Astrocyte (in vitro differentiated cells and primary cell): ENCODE measurements around the gene SGPP1. TPM values are rescaled to one million over a fixed set of nuclear protein-coding genes. Genes with fewer than 3 reads are reported as not detected.

Experiments
- DNase-seq: peaks from one replicate; pipeline ENCODE4 v3.0.0-alpha.2; 2010; ENCODE audit warnings: low read depth
- FAIRE-seq: peaks from 2 replicates; lab custom pipeline; 2011; peaks lifted over from hg19 to GRCh38; lab: Jason Lieb, UNC
- H2AFZ ChIP-seq: 2 replicates; pipeline ENCODE4 v1.6.0; 2012; ENCODE audit warnings: low read depth, low read length, inconsistent platforms
- H3K27ac ChIP-seq: 2 replicates; pipeline ENCODE4 v1.5.1; 2011; ENCODE audit warnings: low read depth, low read length, inconsistent platforms
- H3K27me3 ChIP-seq: 2 replicates; pipeline ENCODE4 v1.6.0; 2011; ENCODE audit warnings: low read length, inconsistent platforms; ENCODE audit not compliant: insufficient read depth
- H3K36me3 ChIP-seq: 2 replicates; pipeline ENCODE4 v1.5.1; 2011; ENCODE audit warnings: low read length, inconsistent platforms; ENCODE audit not compliant: insufficient read depth
- H3K4me1 ChIP-seq: 2 replicates; pipeline ENCODE4 v1.5.1; 2011; ENCODE audit warnings: low read length, inconsistent platforms; ENCODE audit not compliant: insufficient read depth
- H3K4me2 ChIP-seq: 2 replicates; pipeline ENCODE4 v1.6.0; 2012; ENCODE audit warnings: low read length, inconsistent platforms
- H3K4me3 ChIP-seq: 2 replicates; pipeline ENCODE4 v1.5.1; 2011; ENCODE audit warnings: low read depth, mild to moderate bottlenecking, low read length, inconsistent platforms; ENCODE audit not compliant: insufficient read depth
- H3K79me2 ChIP-seq: 2 replicates; pipeline ENCODE4 v1.6.0; 2012; ENCODE audit warnings: mild to moderate bottlenecking, low read length, inconsistent platforms; ENCODE audit not compliant: insufficient read depth
- H3K9ac ChIP-seq: 2 replicates; pipeline ENCODE4 v1.6.0; 2012; ENCODE audit warnings: mild to moderate bottlenecking, low read length, inconsistent platforms
- H3K9me3 ChIP-seq: 2 replicates; pipeline ENCODE4 v1.5.1; 2012; ENCODE audit warnings: low read depth, mild to moderate bottlenecking, low read length, inconsistent platforms; ENCODE audit not compliant: insufficient read depth
- H4K20me1 ChIP-seq: 2 replicates; pipeline ENCODE4 v1.6.0; 2012; ENCODE audit warnings: low read length, inconsistent platforms; ENCODE audit not compliant: insufficient read depth
- H3K27ac Mint-ChIP-seq: one replicate; pipeline ENCODE4 v1.8.0; 2021; ENCODE audit warnings: mild to moderate bottlenecking, mixed read lengths; ENCODE audit not compliant: unreplicated experiment
- H3K27me3 Mint-ChIP-seq: one replicate; pipeline ENCODE4 v1.8.0; 2021; ENCODE audit warnings: low read depth, mixed read lengths; ENCODE audit not compliant: unreplicated experiment
- H3K36me3 Mint-ChIP-seq: one replicate; pipeline ENCODE4 v1.8.0; 2021; ENCODE audit warnings: low read depth, mixed read lengths; ENCODE audit not compliant: unreplicated experiment
- H3K4me1 Mint-ChIP-seq: one replicate; pipeline ENCODE4 v1.8.0; 2021; ENCODE audit warnings: low read depth, mixed read lengths; ENCODE audit not compliant: unreplicated experiment
- H3K4me3 Mint-ChIP-seq: one replicate; pipeline ENCODE4 v1.8.0; 2021; ENCODE audit warnings: mild to moderate bottlenecking, moderate library complexity, mixed read lengths; ENCODE audit not compliant: unreplicated experiment
- H3K9me3 Mint-ChIP-seq: one replicate; pipeline ENCODE4 v1.8.0; 2021; ENCODE audit warnings: mild to moderate bottlenecking, mixed read lengths; ENCODE audit not compliant: unreplicated experiment
- EZH2 ChIP-seq: IDR thresholded peaks from 2 replicates; pipeline ENCODE4 v1.6.1; 2012; ENCODE audit warnings: mild to moderate bottlenecking, low read length, inconsistent platforms; ENCODE audit not compliant: insufficient read depth
- total RNA-seq: library from RNA; stranded (reverse); gene quantifications from 2 replicates; pipeline ENCODE4 v1.2.1, GENCODE V29; 2021
- TF ChIP-seq, protein P1 (sequence below): IDR thresholded peaks from 2 replicates; pipeline ENCODE4 v1.5.1; 2011; ENCODE audit warnings: low read depth, mild to moderate bottlenecking, inconsistent platforms, low read length, moderate library complexity; ENCODE audit not compliant: insufficient read depth

SGPP1 gene
- total RNA-seq, 1 donor from 2014 or later: 13.9 TPM

DNA sequence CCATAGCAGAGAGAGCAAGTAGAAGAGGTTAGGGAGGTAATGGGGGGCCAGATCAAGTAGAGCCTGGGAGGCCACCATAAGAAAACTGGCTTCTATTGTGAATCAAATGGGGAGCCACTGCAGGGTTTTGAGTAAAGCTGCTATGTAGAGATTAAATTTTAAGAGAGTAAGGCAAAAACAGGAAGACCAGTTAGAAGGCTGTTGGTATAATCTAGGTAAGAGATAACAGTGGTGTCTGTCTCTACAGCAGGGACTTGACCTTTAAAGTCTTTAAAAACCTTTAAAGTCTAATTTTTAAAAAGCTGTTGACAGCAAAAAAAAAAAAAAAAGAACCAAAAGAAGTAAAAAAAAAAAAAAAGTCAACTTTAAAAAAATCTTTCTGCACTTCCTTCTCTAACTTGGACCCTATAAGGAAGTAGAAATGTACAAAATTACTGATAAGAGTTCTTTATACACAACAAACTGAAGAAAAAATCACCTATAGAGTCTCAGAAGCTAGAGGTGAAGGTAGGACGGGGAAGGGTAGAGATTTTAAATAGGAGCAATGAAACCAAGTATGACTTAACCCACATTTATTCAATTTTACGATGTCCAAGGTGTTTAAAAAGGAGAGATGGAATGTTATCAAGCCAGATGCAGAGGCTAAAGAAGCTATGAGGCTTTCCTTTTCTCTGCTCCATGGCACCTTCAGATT is 26.1 kb downstream of the SGPP1 start:
- TF ChIP-seq, protein P1, sequence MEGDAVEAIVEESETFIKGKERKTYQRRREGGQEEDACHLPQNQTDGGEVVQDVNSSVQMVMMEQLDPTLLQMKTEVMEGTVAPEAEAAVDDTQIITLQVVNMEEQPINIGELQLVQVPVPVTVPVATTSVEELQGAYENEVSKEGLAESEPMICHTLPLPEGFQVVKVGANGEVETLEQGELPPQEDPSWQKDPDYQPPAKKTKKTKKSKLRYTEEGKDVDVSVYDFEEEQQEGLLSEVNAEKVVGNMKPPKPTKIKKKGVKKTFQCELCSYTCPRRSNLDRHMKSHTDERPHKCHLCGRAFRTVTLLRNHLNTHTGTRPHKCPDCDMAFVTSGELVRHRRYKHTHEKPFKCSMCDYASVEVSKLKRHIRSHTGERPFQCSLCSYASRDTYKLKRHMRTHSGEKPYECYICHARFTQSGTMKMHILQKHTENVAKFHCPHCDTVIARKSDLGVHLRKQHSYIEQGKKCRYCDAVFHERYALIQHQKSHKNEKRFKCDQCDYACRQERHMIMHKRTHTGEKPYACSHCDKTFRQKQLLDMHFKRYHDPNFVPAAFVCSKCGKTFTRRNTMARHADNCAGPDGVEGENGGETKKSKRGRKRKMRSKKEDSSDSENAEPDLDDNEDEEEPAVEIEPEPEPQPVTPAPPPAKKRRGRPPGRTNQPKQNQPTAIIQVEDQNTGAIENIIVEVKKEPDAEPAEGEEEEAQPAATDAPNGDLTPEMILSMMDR: no peak
- no peak for TF ChIP-seq EZH2
- FAIRE-seq: no peak
- H3K27ac Mint-ChIP-seq: no peak overlapping the region

DNA sequence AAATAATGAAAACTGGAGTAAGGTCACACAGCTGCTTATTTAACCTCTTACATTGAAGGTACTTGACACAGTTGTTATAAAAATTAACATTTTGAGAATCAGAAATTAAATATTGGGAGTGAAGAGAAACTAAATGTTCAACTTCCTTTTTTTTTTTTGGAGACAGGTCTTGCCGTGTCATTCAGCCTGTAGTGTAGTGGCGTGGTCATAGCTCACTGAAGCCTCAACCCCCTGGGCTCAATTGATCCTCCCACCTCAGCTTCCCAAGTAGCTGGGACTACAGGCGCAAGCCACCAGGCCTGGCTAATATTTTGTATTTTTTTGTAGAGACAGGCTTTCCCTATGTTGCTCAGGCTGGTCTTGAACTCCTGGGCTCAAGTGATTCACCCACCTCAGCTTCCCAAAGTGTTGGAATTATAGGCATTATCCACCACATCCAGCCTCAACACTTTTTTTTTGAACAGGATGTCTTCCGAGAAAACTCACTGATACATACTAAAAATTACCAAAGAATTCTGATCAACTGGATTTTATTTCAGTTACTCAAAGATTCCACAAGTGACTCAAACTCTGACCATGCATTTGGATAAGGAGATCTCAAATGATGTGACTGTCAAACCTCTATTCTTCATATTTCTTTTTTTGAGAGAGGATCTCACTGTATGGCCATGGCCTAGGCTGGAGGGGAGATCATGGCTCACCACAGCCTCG is 35.4 kb downstream of the SGPP1 start:
- Mint-ChIP-seq H3K27me3 (no peaks in the 10 kb centered on the region), H3K36me3 (peaks cover 3% of the 10 kb centered on the region), H3K27ac (no peak overlapping the region), H3K4me3 (no peak overlapping the region), H3K4me1 (no peaks in the 10 kb centered on the region), H3K9me3 (no peaks in the 10 kb centered on the region)
- no peaks in the 10 kb centered on the region for H4K20me1 ChIP-seq
- H3K4me2 ChIP-seq: no peak overlapping the region
- no peaks in the 10 kb centered on the region for H3K27me3 ChIP-seq
- no peak overlapping the region for H2AFZ ChIP-seq
- H3K4me3 ChIP-seq: no peak overlapping the region
- FAIRE-seq (no peak), DNase-seq (peak; percentile 2)
- H3K27ac ChIP-seq: no peak overlapping the region
- no peaks in the 10 kb centered on the region for H3K79me2 ChIP-seq
- H3K9me3 ChIP-seq: no peaks in the 10 kb centered on the region
- no peaks in the 10 kb centered on the region for H3K36me3 ChIP-seq
- TF ChIP-seq EZH2: no peak
- TF ChIP-seq, protein P1: no peak
- no peaks in the 10 kb centered on the region for H3K4me1 ChIP-seq
- no peak overlapping the region for H3K9ac ChIP-seq

More for the DNA sequence above, 26.1 kb downstream of the SGPP1 start:
- H3K27me3 Mint-ChIP-seq: no peaks in the 10 kb centered on the region
- Histone ChIP-seq H3K9me3 (no peaks in the 10 kb centered on the region), H3K4me2 (no peak overlapping the region), H3K4me3 (no peak overlapping the region), H3K27me3 (no peaks in the 10 kb centered on the region), H3K9ac (no peak overlapping the region), H3K36me3 (no peaks in the 10 kb centered on the region), H2AFZ (no peak overlapping the region), H3K4me1 (no peaks in the 10 kb centered on the region), H3K27ac (no peak overlapping the region), H4K20me1 (peaks cover 19% of the 10 kb centered on the region), H3K79me2 (peaks cover 10% of the 10 kb centered on the region)
- DNase-seq: no peak
- H3K36me3 Mint-ChIP-seq: peaks cover 3% of the 10 kb centered on the region
- no peaks in the 10 kb centered on the region for H3K9me3 Mint-ChIP-seq
- H3K4me3 Mint-ChIP-seq: no peak overlapping the region
- H3K4me1 Mint-ChIP-seq: no peaks in the 10 kb centered on the region

DNA sequence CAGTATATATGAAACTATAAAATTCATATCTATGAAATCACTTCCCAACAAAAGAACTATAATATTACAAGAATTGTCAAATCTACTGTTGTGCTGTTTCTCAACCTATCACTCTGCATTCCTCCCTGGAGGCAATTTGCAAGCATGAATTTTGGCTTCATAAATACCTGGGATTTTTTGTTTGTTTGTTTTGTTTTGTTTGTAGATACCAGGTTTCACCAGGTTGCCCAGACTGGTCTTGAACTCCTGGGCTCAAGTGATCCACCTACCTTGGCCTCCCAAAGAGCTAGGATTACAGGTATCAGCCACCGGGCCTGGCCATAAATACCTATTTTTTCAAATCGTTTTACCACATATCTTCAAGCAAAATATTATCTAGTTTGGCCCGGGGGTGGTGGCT is 38.7 kb downstream of the SGPP1 start:
- H3K9ac ChIP-seq: no peak overlapping the region
- TF ChIP-seq EZH2: no peak
- TF ChIP-seq, protein P1: no peak
- no peaks in the 10 kb centered on the region for H3K27me3 Mint-ChIP-seq
- H3K36me3 ChIP-seq: no peaks in the 10 kb centered on the region
- DNase-seq: no peak
- no peak overlapping the region for H2AFZ ChIP-seq
- FAIRE-seq: no peak
- no peaks in the 10 kb centered on the region for H3K9me3 Mint-ChIP-seq
- H3K27me3 ChIP-seq: no peaks in the 10 kb centered on the region
- H3K36me3 Mint-ChIP-seq: peaks cover 3% of the 10 kb centered on the region
- no peak overlapping the region for H3K4me3 Mint-ChIP-seq
- no peak overlapping the region for H3K27ac ChIP-seq
- H3K4me1 Mint-ChIP-seq: no peaks in the 10 kb centered on the region
- no peaks in the 10 kb centered on the region for H3K4me1 ChIP-seq
- no peaks in the 10 kb centered on the region for H3K9me3 ChIP-seq
- no peak overlapping the region for H3K4me2 ChIP-seq
- H4K20me1 ChIP-seq: no peaks in the 10 kb centered on the region
- H3K4me3 ChIP-seq: no peak overlapping the region
- no peaks in the 10 kb centered on the region for H3K79me2 ChIP-seq
- H3K27ac Mint-ChIP-seq: no peak overlapping the region
